Fibroblast of lung (primary cell): ENCODE data around the gene ZNF605. TPM values are rescaled to one million over a fixed set of nuclear protein-coding genes. Genes with fewer than 3 reads are reported as not detected.
"Not testable (repeated sequence)": the region's sequence is repeated elsewhere in the genome, so short reads cannot be mapped to it uniquely, and the experiment has no call there.

Experiments used
- DNase-seq, 2 donors: peaks; one replicate each; pipeline versions ENCODE4 v3.0.0 to v3.0.0-alpha.2; 2010; ENCODE audit warnings: low read depth in 2 of 2
- H2AFZ ChIP-seq: 2 replicates; pipeline ENCODE4 v1.5.1; 2012; ENCODE audit warnings: low read length, control low read depth, inconsistent platforms
- H3K27ac ChIP-seq: 2 replicates; pipeline ENCODE4 v1.5.1; 2011; ENCODE audit warnings: low read length, control low read depth; ENCODE audit not compliant: insufficient read depth
- H3K27me3 ChIP-seq: 2 replicates; pipeline ENCODE4 v1.5.1; 2011; ENCODE audit warnings: mild to moderate bottlenecking, low read length; ENCODE audit not compliant: control insufficient read depth, insufficient read depth
- H3K36me3 ChIP-seq: 2 replicates; pipeline ENCODE4 v1.5.1; 2011; ENCODE audit warnings: low read length; ENCODE audit not compliant: control insufficient read depth, insufficient read depth
- H3K4me1 ChIP-seq: 2 replicates; pipeline ENCODE4 v1.5.1; 2011; ENCODE audit warnings: low read length; ENCODE audit not compliant: control insufficient read depth, insufficient read depth; ENCODE audit errors: extremely low read depth
- H3K4me2 ChIP-seq: 2 replicates; pipeline ENCODE4 v1.5.1; 2011; ENCODE audit warnings: low read length, control low read depth; ENCODE audit not compliant: insufficient read depth; ENCODE audit errors: extremely low read depth
- H3K4me3 ChIP-seq, 4 experiments: fragments of 200-600 bp in 1 of 4; sonication (generic) in 1 of 4; replicated peaks in 1 of 4; 2 replicates each; pipeline ENCODE4 v1.5.1; 2011 to 2016; ENCODE audit warnings: low read length in 4 of 4, low read depth in 3 of 4, mild to moderate bottlenecking in 3 of 4, control low read depth in 2 of 4, inconsistent platforms in 1 of 4, mixed read lengths in 1 of 4; ENCODE audit not compliant: insufficient read depth in 1 of 4; ENCODE audit errors: control extremely low read depth in 1 of 4
- H3K79me2 ChIP-seq: 2 replicates; pipeline ENCODE4 v1.5.1; 2012; ENCODE audit warnings: mild to moderate bottlenecking, low read length, inconsistent platforms; ENCODE audit not compliant: control insufficient read depth, insufficient read depth
- H3K9ac ChIP-seq: 2 replicates; pipeline ENCODE4 v1.5.1; 2011; ENCODE audit warnings: mild to moderate bottlenecking, low read length, control low read depth; ENCODE audit not compliant: insufficient read depth
- H3K9me3 ChIP-seq: 2 replicates; pipeline ENCODE4 v1.5.1; 2012; ENCODE audit warnings: low read depth, low read length; ENCODE audit not compliant: control insufficient read depth, insufficient read depth
- H4K20me1 ChIP-seq: 2 replicates; pipeline ENCODE4 v1.5.1; 2011; ENCODE audit warnings: low read length; ENCODE audit not compliant: control insufficient read depth, insufficient read depth; ENCODE audit errors: extremely low read depth
- CTCF ChIP-seq, 2 donors: IDR thresholded peaks in 1 of 2; conservative IDR thresholded peaks in 1 of 2; 1 replicate in 1 of 2; 2 replicates in 1 of 2; pipeline ENCODE4 v1.5.1; 2011 to 2012; ENCODE audit warnings: low read length in 2 of 2, control low read depth in 1 of 2, inconsistent platforms in 1 of 2, low read depth in 1 of 2, mild to moderate bottlenecking in 1 of 2
- EZH2 ChIP-seq: IDR thresholded peaks from 2 replicates; pipeline ENCODE4 v1.5.1; 2012; ENCODE audit warnings: low read length, control low read depth, mild to moderate bottlenecking; ENCODE audit errors: missing control alignments
- polyA plus RNA-seq, 2 donors: library from polyadenylated mRNA; depleted of rRNA in 1 of 2; stranded (reverse) in 1 of 2; unstranded in 1 of 2; fragments of >200 nt; gene quantifications; 2 replicates each; pipeline ENCODE4 v1.2.1, GENCODE V29; 2011 to 2012; ENCODE audit warnings: missing spikeins in 1 of 2
- total RNA-seq: library from RNA; depleted of rRNA; stranded (reverse); fragments of >200 nt; gene quantifications from 2 replicates; pipeline ENCODE4 v1.2.1, GENCODE V29; 2014

ZNF605 gene
- total and polyA plus RNA-seq, 2 donors (not counting 1 experiment from before 2014, with no cell fraction given), result 9.7 to 15.2 TPM

DNA sequence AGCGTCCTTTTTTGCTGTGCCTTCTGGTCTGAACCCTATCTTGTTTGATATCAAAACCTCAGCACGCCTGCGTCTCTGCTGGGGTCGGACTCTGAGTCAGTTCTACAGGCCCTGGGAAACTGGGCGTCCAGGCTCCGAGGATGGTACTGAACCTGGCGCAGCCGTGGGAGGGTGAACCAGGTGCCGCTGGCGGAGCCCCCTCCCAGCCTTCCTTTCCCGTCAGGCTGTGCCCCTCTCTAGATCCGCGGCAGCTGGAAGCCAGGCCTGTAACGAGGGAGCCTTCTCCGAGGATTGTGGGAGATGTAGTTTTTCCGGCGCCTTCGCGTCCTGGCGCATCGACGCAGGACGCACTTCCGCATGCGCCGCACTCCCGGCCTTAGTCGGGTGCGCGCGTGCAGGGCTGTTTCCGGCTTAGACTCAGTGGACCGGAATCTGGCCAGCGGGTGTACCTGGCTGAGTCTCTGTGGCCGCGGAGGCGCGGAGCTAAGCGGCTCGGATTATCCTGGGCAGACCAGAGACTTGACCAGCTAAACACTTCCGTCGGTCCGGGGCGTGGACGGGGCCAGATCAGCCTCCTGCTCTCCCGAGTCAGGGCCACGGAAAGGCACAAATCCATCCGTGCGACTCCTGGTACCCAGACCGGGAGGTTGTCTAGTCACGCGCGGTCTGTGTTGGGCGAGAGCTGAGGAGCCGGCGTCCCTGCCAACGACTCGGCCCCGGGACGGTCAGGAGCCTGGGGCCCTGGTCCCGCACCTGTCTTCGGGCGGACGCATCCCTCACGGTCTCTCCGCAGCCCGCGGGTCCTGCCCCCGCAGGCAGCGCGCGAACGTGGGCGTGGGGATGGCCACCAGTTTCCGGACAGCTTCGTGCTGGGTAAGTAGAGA lies 30.1 kb upstream of the ZNF605 start, which contains the start of gene ZNF26:
Gene ZNF26, plus strand, starts transcription at position 367 of the 884 bp plus-strand sequence. Its CDS starts 474 bp downstream, at position 841.
- H3K4me2 ChIP-seq, result peak within 1 kb of the TSS; percentile 69
- no peaks in the 10 kb centered on the region for H3K27me3 ChIP-seq
- peak within 1 kb of the TSS; percentile 90 for H3K27ac ChIP-seq
- DNase-seq, result peak; percentile 91 to 93
- H3K79me2 ChIP-seq, result peaks cover 27% of the 10 kb centered on the region
- no peaks in the 10 kb centered on the region for H4K20me1 ChIP-seq
- TF ChIP-seq EZH2, result no peak
- TF ChIP-seq CTCF (conservative IDR thresholded peaks at IDR 0.05 in 1 of 2, IDR thresholded peaks at IDR 0.05 in 1 of 2; ENCODE audit: low read depth in 1 of 2, low read length in 2 of 2), result no peak
- H3K9me3 ChIP-seq, result no peaks in the 10 kb centered on the region
- peaks cover 3% of the 10 kb centered on the region for H3K4me1 ChIP-seq
- no peaks in the 10 kb centered on the region for H3K36me3 ChIP-seq
- peak within 1 kb of the TSS; percentile 80 to 98 (median 96) for H3K4me3 ChIP-seq
- peak within 1 kb of the TSS; percentile 99 for H2AFZ ChIP-seq
- peak within 1 kb of the TSS; percentile 88 for H3K9ac ChIP-seq

DNA sequence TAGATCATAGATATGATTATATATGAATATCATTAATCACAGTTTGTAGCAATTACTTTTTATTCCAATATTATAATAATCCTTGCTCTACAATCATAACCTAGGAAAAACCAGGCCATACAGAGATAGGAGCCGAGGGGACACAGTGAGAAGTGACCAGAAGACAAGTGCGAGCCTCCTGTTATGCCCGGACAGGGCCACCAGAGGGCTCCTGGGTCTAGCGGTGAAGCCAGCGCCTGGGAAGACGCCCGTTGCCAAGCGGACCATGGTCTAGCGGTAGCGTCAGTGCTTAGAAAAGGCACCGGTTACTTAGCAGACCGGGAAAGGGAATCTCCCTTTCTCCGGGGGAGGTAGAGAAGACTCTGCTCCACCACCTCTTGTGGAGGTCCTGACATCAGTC lies 20.8 kb upstream of the ZNF605 start:
- not testable (repeated sequence) for H3K9ac ChIP-seq, H3K27ac ChIP-seq, H3K36me3 ChIP-seq, H3K4me2 ChIP-seq, H3K27me3 ChIP-seq, H2AFZ ChIP-seq, H3K4me3 ChIP-seq, H3K4me1 ChIP-seq, H4K20me1 ChIP-seq, H3K79me2 ChIP-seq, H3K9me3 ChIP-seq
- peak in 1 of 2 donors; percentile 5 for DNase-seq
- peak in 1 of 2 donors; percentile 24 for TF ChIP-seq CTCF (conservative IDR thresholded peaks at IDR 0.05 in 1 of 2, IDR thresholded peaks at IDR 0.05 in 1 of 2; ENCODE audit: low read depth in 1 of 2, low read length in 2 of 2)

DNA sequence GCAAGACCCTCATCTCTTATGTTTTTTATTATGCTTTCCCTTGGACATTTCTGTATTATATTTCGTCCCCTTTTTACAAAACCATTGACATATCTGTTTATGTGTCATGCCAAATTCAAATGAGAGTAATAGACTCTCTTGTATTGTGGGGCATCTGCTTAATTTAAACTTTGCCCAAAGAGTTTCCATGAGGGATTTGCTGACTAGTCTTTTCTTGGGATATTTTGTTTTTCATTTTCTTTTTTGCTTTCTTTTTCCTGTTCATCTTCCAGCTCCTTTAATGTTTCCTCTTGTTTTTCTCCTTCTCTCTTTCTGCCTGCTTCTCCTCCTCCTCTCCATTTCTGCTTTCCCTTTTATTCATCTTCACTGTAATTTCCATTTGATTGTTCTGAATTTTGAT lies 16.3 kb upstream of the ZNF605 start:
- DNase-seq, result no peak
- TF ChIP-seq CTCF (conservative IDR thresholded peaks at IDR 0.05 in 1 of 2, IDR thresholded peaks at IDR 0.05 in 1 of 2; ENCODE audit: low read depth in 1 of 2, low read length in 2 of 2) (no peak), EZH2 (no peak)
- Histone ChIP-seq H3K27ac (no peak overlapping the region), H3K4me2 (no peak overlapping the region), H2AFZ (no peak overlapping the region), H3K36me3 (no peaks in the 10 kb centered on the region), H3K4me1 (no peaks in the 10 kb centered on the region), H3K79me2 (no peaks in the 10 kb centered on the region), H3K9ac (no peak overlapping the region), H3K4me3 (no peak overlapping the region), H3K9me3 (no peaks in the 10 kb centered on the region), H3K27me3 (no peaks in the 10 kb centered on the region), H4K20me1 (no peaks in the 10 kb centered on the region)
